Activated CD8-positive, alpha-beta T cell treated with anti-CD3 and anti-CD28 coated beads for 36 hours (primary cell): ENCODE results near the gene LYRM2. TPM values are rescaled to one million over a fixed set of nuclear protein-coding genes. Genes with fewer than 3 reads are reported as not detected.

Source experiments
- ATAC-seq: fragments of 200-7000 bp; cut with Tn5 transposase; one replicate; pipeline ENCODE4 v1.10.0; 2021; ENCODE audit warnings: mild to moderate bottlenecking, moderate library complexity
- CTCF ChIA-PET: fragments of 350-600 bp; sonication (Branson Sonifier 250); formaldehyde crosslinking; loops from one replicate; lab custom pipeline; 2021; ENCODE audit warnings: antibody characterized with exemption; lab: Charles Lee
- POLR2A ChIA-PET: fragments of 350-600 bp; sonication (Branson Sonifier 250); formaldehyde crosslinking; loops from one replicate; lab custom pipeline; 2021; ENCODE audit warnings: antibody characterized with exemption; lab: Charles Lee
- DNase-seq: peaks from one replicate; pipeline ENCODE4 v3.0.0-alpha.2; 2020
- H3K27ac Mint-ChIP-seq: one replicate; pipeline ENCODE4 v1.8.0; 2021; ENCODE audit warnings: mild to moderate bottlenecking, mixed read lengths
- H3K27me3 Mint-ChIP-seq: one replicate; pipeline ENCODE4 v1.8.0; 2021; ENCODE audit warnings: mixed read lengths
- H3K36me3 Mint-ChIP-seq: one replicate; pipeline ENCODE4 v1.8.0; 2021; ENCODE audit warnings: low read depth, mixed read lengths
- H3K4me1 Mint-ChIP-seq: one replicate; pipeline ENCODE4 v1.8.0; 2021; ENCODE audit warnings: low read depth, mixed read lengths
- H3K4me3 Mint-ChIP-seq: one replicate; pipeline ENCODE4 v1.8.0; 2021; ENCODE audit warnings: mild to moderate bottlenecking, moderate library complexity, mixed read lengths
- H3K9me3 Mint-ChIP-seq: one replicate; pipeline ENCODE4 v1.8.0; 2021; ENCODE audit warnings: mixed read lengths
- intact Hi-C: fragments of 100-400 bp; cut with micrococcal nuclease; formaldehyde crosslinking; loops from one replicate; pipeline ENCODE4 v1.10.0; 2022
- total RNA-seq, 2 experiments: library from RNA; stranded (reverse); gene quantifications; one replicate each; pipeline ENCODE4 v1.2.3, GENCODE V29; 2021
- TF ChIP-seq, protein P1 (sequence below): fragments of 200-600 bp; IDR thresholded peaks from one replicate; pipeline ENCODE4 v1.8.0; 2022; ENCODE audit warnings: antibody characterized with exemption, mild to moderate bottlenecking

The LYRM2 gene
- total RNA-seq, 2 experiments from 2014 or later, result 23.6 to 23.7 TPM

- Mint-ChIP-seq H3K27ac (no peak overlapping the region), H3K36me3 (no peaks in the 10 kb centered on the region), H3K4me1 (peaks cover 5% of the 10 kb centered on the region), H3K27me3 (no peaks in the 10 kb centered on the region), H3K9me3 (no peaks in the 10 kb centered on the region), H3K4me3 (no peak overlapping the region)
- ChIA-PET CTCF (interaction anchor here (1.4 to 6.4 kb wide), 3 partner anchors 181 to 240 kb away, joined by 9 to 78 read pairs (median 28); partner anchors contain the start of gene ANKRD6), POLR2A (no interaction called here)
- ATAC-seq, result no peak
- TF ChIP-seq, protein P1, sequence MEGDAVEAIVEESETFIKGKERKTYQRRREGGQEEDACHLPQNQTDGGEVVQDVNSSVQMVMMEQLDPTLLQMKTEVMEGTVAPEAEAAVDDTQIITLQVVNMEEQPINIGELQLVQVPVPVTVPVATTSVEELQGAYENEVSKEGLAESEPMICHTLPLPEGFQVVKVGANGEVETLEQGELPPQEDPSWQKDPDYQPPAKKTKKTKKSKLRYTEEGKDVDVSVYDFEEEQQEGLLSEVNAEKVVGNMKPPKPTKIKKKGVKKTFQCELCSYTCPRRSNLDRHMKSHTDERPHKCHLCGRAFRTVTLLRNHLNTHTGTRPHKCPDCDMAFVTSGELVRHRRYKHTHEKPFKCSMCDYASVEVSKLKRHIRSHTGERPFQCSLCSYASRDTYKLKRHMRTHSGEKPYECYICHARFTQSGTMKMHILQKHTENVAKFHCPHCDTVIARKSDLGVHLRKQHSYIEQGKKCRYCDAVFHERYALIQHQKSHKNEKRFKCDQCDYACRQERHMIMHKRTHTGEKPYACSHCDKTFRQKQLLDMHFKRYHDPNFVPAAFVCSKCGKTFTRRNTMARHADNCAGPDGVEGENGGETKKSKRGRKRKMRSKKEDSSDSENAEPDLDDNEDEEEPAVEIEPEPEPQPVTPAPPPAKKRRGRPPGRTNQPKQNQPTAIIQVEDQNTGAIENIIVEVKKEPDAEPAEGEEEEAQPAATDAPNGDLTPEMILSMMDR, result no peak
- intact Hi-C loops, result loop anchor here (5.0 kb wide), 1 partner anchor 245 kb away; no protein-coding TSS in a partner anchor
- no peak for DNase-seq
Measured at GRCh38 chr6:89612121-89612520, 26.4 kb downstream of the LYRM2 start.

- CTCF ChIA-PET, result interaction anchor here (3.7 to 6.4 kb wide), 3 partner anchors 176 to 239 kb away, joined by 28 to 78 read pairs (median 30); partner anchors contain the start of gene ANKRD6
- Mint-ChIP-seq H3K4me3 (no peak overlapping the region), H3K4me1 (peaks cover 5% of the 10 kb centered on the region), H3K27ac (no peak overlapping the region), H3K36me3 (no peaks in the 10 kb centered on the region), H3K9me3 (no peaks in the 10 kb centered on the region), H3K27me3 (no peaks in the 10 kb centered on the region)
- TF ChIP-seq, protein P1, result no peak
- POLR2A ChIA-PET, result no interaction called here
- intact Hi-C loops, result loop anchor here (5.0 kb wide), 1 partner anchor 244 kb away; no protein-coding TSS in a partner anchor
- DNase-seq, result no peak
- ATAC-seq, result no peak
Measured at GRCh38 chr6:89611666-89612065, 26.9 kb downstream of the LYRM2 start.

DNA sequence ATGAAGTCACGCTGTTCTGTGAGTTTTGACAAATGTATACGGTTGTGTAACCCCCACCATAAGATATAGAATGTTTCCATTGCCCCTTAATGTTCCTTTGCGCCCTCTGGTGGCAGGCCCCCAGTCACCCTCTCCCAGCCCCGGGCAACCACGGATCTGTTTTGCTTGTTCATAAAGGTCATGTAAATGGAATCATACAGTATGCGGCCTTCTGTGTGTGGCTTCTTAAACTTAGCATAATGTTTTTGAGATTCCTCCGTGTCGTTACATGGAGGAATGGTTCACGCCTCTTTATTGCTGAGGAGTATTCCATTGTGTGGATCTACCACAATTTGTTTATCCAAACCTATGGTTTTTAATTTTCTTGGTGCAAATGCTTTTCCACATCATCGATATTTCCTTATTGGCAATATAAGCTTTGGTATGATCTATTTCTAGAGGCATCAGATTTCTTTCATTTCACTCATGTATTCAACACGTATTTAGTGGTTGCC, 28.4 kb downstream of the LYRM2 start:
- Mint-ChIP-seq H3K9me3 (no peaks in the 10 kb centered on the region), H3K27ac (no peak overlapping the region), H3K36me3 (no peaks in the 10 kb centered on the region), H3K27me3 (no peaks in the 10 kb centered on the region), H3K4me3 (no peak overlapping the region), H3K4me1 (peaks cover 5% of the 10 kb centered on the region)
- CTCF ChIA-PET, result interaction anchor here (0.6 to 6.4 kb wide), 20 partner anchors 8 to 244 kb away, joined by 3 to 78 read pairs (median 5); partner anchors contain the start of genes ANKRD6 and LYRM2
- intact Hi-C loops, result loop anchor here (1.0 to 5.0 kb wide), 2 partner anchors 178 to 243 kb away; no protein-coding TSS in a partner anchor
- ATAC-seq (peak; percentile 95), DNase-seq (peak; percentile 90)
- TF ChIP-seq, protein P1, result peak; percentile 94
- POLR2A ChIA-PET, result interaction anchor here (1.0 kb wide), 1 partner anchor 197 kb away, joined by 3 read pairs; no protein-coding TSS in a partner anchor

DNA sequence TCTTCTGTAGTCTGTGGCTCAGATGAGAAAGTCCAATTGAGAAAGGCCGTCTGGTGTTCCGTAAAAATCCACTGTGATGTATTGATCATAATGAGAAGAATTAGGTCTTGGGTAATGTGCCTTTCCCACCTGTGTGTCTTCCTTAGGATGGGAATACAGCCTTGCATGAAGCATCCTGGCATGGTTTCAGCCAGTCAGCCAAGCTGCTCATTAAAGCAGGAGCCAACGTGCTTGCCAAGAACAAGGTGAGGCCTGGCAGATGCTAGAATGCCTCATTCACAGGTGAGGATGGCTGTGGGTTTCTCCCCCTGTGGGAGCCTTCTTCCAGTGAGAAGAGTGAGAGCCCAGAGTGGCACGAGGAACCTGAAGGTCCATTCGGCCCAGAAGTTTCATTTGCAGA, 32.7 kb downstream of the LYRM2 start:
- ChIA-PET CTCF (interaction anchor here (0.7 to 1.6 kb wide), 2 partner anchors 15 to 233 kb away, joined by 3 to 4 read pairs; no protein-coding TSS in a partner anchor), POLR2A (no interaction called here)
- intact Hi-C loops, result no loop called here
- Mint-ChIP-seq H3K9me3 (no peaks in the 10 kb centered on the region), H3K27ac (no peak overlapping the region), H3K4me1 (peaks cover 5% of the 10 kb centered on the region), H3K4me3 (no peak overlapping the region), H3K36me3 (no peaks in the 10 kb centered on the region), H3K27me3 (no peaks in the 10 kb centered on the region)
- no peak for DNase-seq
- no peak for ATAC-seq
- TF ChIP-seq, protein P1, result no peak

GRCh38 chr6:89604653-89605052, 33.9 kb downstream of the LYRM2 start:
- Mint-ChIP-seq H3K4me3 (no peak overlapping the region), H3K27ac (no peak overlapping the region), H3K36me3 (no peaks in the 10 kb centered on the region), H3K9me3 (no peaks in the 10 kb centered on the region), H3K4me1 (no peaks in the 10 kb centered on the region), H3K27me3 (no peaks in the 10 kb centered on the region)
- POLR2A ChIA-PET, result interaction anchor here (1.0 kb wide), 1 partner anchor 174 kb away, joined by 3 read pairs; no protein-coding TSS in a partner anchor
- intact Hi-C loops, result no loop called here
- CTCF ChIA-PET, result interaction anchor here (0.8 to 3.1 kb wide), 3 partner anchors 170 to 241 kb away, joined by 3 to 8 read pairs (median 3); no protein-coding TSS in a partner anchor
- DNase-seq (no peak), ATAC-seq (no peak)
- TF ChIP-seq, protein P1, result no peak
